ENCODE measurements around the gene MAP6D1. TPM values are rescaled to one million over a fixed set of nuclear protein-coding genes. Genes with fewer than 3 reads are reported as not detected.

Gene MAP6D1
- total and polyA plus RNA-seq, 9 of the 15 experiments (the other 6 are each of a cell fraction or from before 2014, with no cell fraction given) = 0.16 to 1.5 (median 0.44) TPM; not detected in 3

DNA sequence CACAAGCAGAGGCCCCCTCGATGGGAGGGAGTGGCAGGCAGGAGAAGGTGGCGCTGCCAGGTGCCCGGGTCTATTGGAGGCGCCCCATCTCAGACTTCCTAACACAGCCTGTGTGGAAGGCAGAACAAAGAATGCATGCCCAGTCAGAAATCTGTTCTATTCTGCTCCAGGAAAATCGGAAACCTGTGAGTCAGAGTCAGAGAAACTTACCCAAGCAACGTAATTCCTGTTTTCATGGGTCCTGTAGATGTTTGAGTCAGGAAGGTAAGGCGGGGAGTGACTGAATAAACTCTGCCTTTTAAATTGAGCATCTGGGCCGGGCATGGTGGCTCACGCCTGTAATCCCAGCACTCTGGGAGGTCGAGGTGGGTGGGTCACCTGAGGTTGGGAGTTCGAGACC lies 13.7 kb downstream of the MAP6D1 start:
- no peak overlapping the region for H3K4me2 ChIP-seq (ENCODE audit: insufficient read depth, low read length)
- H3K9ac ChIP-seq (ENCODE audit: insufficient read depth in 1 of 2, low read depth in 2 of 2, low read length in 2 of 2) = no peak overlapping the region
- TF ChIP-seq HMGN3 (IDR thresholded peaks at IDR 0.05; ENCODE audit: borderline replicate concordance, extremely low read depth, insufficient read length, low read depth, low read length) = no peak
- TF ChIP-seq ZKSCAN3 (CRISPR knock-in tag; IDR thresholded peaks at IDR 0.05) = no peak
- no peak for TF ChIP-seq GABPB2 (CRISPR knock-in tag; conservative IDR thresholded peaks at IDR 0.05)
- no peak for DNase-seq (ENCODE audit: extremely low read depth in 1 of 4, low spot score in 3 of 4)
- no peaks in the 10 kb centered on the region for H3K9me1 ChIP-seq (ENCODE audit: control insufficient read depth, insufficient read depth, low read length)
- ATAC-seq = no peak
- H3K4me3 ChIP-seq = no peak overlapping the region
- H2AFZ ChIP-seq (ENCODE audit: low read depth, low read length) = no peak overlapping the region
- no peaks in the 10 kb centered on the region for H3K9me3 ChIP-seq (replicated peaks; ENCODE audit: control insufficient read depth, insufficient read depth, low read depth, low read length)
- no TSS peak for BruUV-seq (replicated peaks)
- H3K27me3 ChIP-seq (ENCODE audit: control insufficient read depth in 2 of 2, insufficient read depth in 2 of 2, low read length in 2 of 2) = no peaks in the 10 kb centered on the region
- POLR2A ChIA-PET = no interaction called here
- H3K27ac ChIP-seq (ENCODE audit: extremely low read depth, low read depth, low read length) = no peak overlapping the region
- in situ Hi-C loops (cut with MboI) (no loop called here), intact Hi-C loops (cut with micrococcal nuclease) (no loop called here)
- no peak for FAIRE-seq
- no peaks in the 10 kb centered on the region for H4K20me1 ChIP-seq (replicated peaks; ENCODE audit: control insufficient read depth, insufficient read depth, low read length)
- H3K36me3 ChIP-seq (ENCODE audit: control insufficient read depth, insufficient read depth, low read length) = peaks cover 47% of the 10 kb centered on the region
- 90% methylated on average over 9 of the region's 11 CpGs for WGBS (ENCODE audit: insufficient coverage, low coverage, missing lambda C conversion rate)
- H3K79me2 ChIP-seq (ENCODE audit: control insufficient read depth, insufficient read depth, low read length) = no peaks in the 10 kb centered on the region
- H3K4me1 ChIP-seq (replicated peaks in 1 of 2; ENCODE audit: control insufficient read depth in 2 of 2, insufficient read depth in 2 of 2, low read length in 2 of 2) = no peaks in the 10 kb centered on the region; a peak in 1 of 5 replicates
- CTCF ChIA-PET (ENCODE audit: low intra/inter-chr PET ratio) = no interaction called here

DNA sequence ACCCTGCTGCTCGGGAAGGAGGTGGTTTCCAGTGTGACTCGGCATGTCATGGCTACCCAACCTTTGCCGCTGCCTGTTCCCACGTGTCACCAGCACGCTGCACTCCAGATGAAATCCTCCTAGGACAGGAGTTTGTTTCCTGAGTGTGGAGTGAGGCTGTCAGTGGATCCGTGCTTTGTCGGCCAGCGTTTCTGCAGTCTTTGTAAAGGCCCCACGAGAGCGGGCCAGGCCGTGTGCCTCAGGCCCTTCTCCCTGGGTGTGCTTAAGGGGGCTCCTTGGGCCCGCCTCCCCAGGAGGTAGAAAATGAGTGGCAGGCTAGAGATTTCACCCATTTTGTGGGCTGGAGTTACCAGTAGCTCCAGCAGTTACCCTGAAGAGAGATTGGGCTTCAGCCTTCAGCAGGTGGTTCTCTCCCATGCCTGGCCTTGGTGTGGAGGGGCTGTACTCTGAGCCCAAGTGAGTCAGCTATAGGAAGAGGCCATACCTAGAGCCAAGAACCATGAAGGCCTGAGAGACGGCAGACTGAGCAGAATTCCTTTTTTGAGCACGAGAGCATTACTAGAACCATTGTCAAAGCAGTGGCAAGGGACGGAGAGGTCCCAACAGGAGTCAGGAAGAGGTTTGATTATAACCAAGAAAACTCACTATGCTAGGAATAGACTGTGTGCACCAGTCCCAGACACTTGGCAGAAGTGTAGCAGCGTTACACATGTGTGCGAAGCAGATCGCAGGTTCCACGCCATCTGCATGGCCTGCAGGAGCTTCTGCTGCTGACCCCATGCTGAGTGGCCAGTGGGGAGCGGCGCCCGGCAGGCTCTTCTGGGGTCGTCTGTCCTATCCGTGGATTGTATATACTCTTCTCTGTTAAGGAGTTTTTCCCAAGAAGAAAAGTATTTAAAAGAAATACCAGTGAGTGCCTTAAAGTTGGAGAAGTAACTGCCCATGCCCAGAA lies 14.5 kb downstream of the MAP6D1 start:
- CTCF ChIA-PET (ENCODE audit: low intra/inter-chr PET ratio) = no interaction called here
- Histone ChIP-seq H3K27ac (ENCODE audit: extremely low read depth, low read depth, low read length) (no peak overlapping the region), H3K79me2 (ENCODE audit: control insufficient read depth, insufficient read depth, low read length) (no peaks in the 10 kb centered on the region), H3K4me3 (no peak overlapping the region), H3K9ac (ENCODE audit: insufficient read depth in 1 of 2, low read depth in 2 of 2, low read length in 2 of 2) (no peak overlapping the region), H3K9me1 (ENCODE audit: control insufficient read depth, insufficient read depth, low read length) (no peaks in the 10 kb centered on the region), H2AFZ (ENCODE audit: low read depth, low read length) (no peak overlapping the region), H3K27me3 (ENCODE audit: control insufficient read depth in 2 of 2, insufficient read depth in 2 of 2, low read length in 2 of 2) (no peaks in the 10 kb centered on the region), H3K36me3 (ENCODE audit: control insufficient read depth, insufficient read depth, low read length) (peaks cover 54% of the 10 kb centered on the region), H4K20me1 (replicated peaks; ENCODE audit: control insufficient read depth, insufficient read depth, low read length) (no peaks in the 10 kb centered on the region), H3K4me2 (ENCODE audit: insufficient read depth, low read length) (no peak overlapping the region), H3K9me3 (replicated peaks; ENCODE audit: control insufficient read depth, insufficient read depth, low read depth, low read length) (no peaks in the 10 kb centered on the region), H3K4me1 (replicated peaks in 1 of 2; ENCODE audit: control insufficient read depth in 2 of 2, insufficient read depth in 2 of 2, low read length in 2 of 2) (no peaks in the 10 kb centered on the region; a peak in 1 of 5 replicates)
- FAIRE-seq (no peak), DNase-seq (ENCODE audit: extremely low read depth in 1 of 4, low spot score in 3 of 4) (no peak), ATAC-seq (no peak)
- no TSS peak for BruUV-seq (replicated peaks)
- in situ Hi-C loops (cut with MboI) (no loop called here), intact Hi-C loops (cut with micrococcal nuclease) (no loop called here)
- WGBS (ENCODE audit: insufficient coverage, low coverage, missing lambda C conversion rate) = 89% methylated on average over 22 of the region's 24 CpGs
- POLR2A ChIA-PET = interaction anchor here (0.5 kb wide), 1 partner anchor 49 kb away, joined by 3 read pairs; no protein-coding TSS in a partner anchor
- TF ChIP-seq SIN3A (IDR thresholded peaks at IDR 0.05; ENCODE audit: borderline replicate concordance in 2 of 2, control insufficient read depth in 1 of 2, low read depth in 2 of 2, low read length in 2 of 2) (no peak), RCOR1 (IDR thresholded peaks at IDR 0.05; ENCODE audit: borderline replicate concordance in 1 of 2, low read depth in 2 of 2, low read length in 2 of 2) (no peak), HDGF (IDR thresholded peaks at IDR 0.05) (no peak), ZFX (CRISPR knock-in tag; IDR thresholded peaks at IDR 0.05) (no peak), SNRNP70 (optimal IDR thresholded peaks at IDR 0.05; ENCODE audit: low read depth, low read length) (no peak), MYC (IDR thresholded peaks at IDR 0.05; ENCODE audit: low read depth, low read length) (no peak), MYC (CRISPR knock-in tag; IDR thresholded peaks at IDR 0.05; ENCODE audit: borderline replicate concordance, low read depth) (no peak)
- TF ChIP-seq, protein P1, sequence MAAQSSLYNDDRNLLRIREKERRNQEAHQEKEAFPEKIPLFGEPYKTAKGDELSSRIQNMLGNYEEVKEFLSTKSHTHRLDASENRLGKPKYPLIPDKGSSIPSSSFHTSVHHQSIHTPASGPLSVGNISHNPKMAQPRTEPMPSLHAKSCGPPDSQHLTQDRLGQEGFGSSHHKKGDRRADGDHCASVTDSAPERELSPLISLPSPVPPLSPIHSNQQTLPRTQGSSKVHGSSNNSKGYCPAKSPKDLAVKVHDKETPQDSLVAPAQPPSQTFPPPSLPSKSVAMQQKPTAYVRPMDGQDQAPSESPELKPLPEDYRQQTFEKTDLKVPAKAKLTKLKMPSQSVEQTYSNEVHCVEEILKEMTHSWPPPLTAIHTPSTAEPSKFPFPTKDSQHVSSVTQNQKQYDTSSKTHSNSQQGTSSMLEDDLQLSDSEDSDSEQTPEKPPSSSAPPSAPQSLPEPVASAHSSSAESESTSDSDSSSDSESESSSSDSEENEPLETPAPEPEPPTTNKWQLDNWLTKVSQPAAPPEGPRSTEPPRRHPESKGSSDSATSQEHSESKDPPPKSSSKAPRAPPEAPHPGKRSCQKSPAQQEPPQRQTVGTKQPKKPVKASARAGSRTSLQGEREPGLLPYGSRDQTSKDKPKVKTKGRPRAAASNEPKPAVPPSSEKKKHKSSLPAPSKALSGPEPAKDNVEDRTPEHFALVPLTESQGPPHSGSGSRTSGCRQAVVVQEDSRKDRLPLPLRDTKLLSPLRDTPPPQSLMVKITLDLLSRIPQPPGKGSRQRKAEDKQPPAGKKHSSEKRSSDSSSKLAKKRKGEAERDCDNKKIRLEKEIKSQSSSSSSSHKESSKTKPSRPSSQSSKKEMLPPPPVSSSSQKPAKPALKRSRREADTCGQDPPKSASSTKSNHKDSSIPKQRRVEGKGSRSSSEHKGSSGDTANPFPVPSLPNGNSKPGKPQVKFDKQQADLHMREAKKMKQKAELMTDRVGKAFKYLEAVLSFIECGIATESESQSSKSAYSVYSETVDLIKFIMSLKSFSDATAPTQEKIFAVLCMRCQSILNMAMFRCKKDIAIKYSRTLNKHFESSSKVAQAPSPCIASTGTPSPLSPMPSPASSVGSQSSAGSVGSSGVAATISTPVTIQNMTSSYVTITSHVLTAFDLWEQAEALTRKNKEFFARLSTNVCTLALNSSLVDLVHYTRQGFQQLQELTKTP (IDR thresholded peaks at IDR 0.05; ENCODE audit: low read depth in 1 of 2, partially characterized antibody in 2 of 2) = no peak
